ENCODE results near the gene RFPL2.

DNA sequence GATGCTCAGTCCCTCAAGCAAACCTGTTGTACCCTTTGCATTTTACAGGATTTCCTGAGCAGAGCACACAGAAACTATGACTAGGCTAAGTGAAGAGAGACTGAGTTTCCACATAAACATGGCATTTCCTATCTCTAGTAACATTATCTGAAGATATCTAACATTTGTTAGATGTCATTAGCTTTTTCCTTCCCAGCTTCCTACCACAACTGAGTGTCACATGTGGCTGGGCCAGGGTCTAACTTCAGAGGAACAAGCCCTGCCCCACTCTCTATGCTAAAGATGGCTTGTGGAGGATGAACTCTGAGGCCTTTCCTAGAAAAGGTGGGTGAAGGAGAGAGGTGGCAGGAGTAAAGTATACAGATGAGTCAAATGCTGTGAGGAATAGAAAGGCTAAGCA, 62.3 kb downstream of the RFPL2 start:
- TF ChIP-seq YY1 (IDR thresholded peaks at IDR 0.05; ENCODE audit: insufficient read depth, insufficient read length) (no peak), ZNF274 (IDR thresholded peaks at IDR 0.05; ENCODE audit: low read depth, low read length) (no peak), SUZ12 (IDR thresholded peaks at IDR 0.05; ENCODE audit: extremely low read depth, insufficient read depth, insufficient read length) (no peak)
